Renal cortical epithelial cell (primary cell): ENCODE measurements around the gene SCN1A. TPM values are rescaled to one million over a fixed set of nuclear protein-coding genes. Genes with fewer than 3 reads are reported as not detected.
A peak's percentile ranks its signal among the peaks of the same experiment; 100 is the strongest.
"Not testable (repeated sequence)": the region's sequence is repeated elsewhere in the genome, so short reads cannot be mapped to it uniquely, and the experiment has no call there.

Experiments used
- DNase-seq: peaks from one replicate; pipeline ENCODE4 v3.0.0-alpha.2; 2011; ENCODE audit warnings: low read depth
- total RNA-seq: library from RNA; depleted of rRNA; stranded (reverse); fragments of >200 nt; gene quantifications from 2 replicates; pipeline ENCODE4 v1.2.3, GENCODE V29; 2014

SCN1A gene
- not detected in 2 replicates for total RNA-seq

DNA sequence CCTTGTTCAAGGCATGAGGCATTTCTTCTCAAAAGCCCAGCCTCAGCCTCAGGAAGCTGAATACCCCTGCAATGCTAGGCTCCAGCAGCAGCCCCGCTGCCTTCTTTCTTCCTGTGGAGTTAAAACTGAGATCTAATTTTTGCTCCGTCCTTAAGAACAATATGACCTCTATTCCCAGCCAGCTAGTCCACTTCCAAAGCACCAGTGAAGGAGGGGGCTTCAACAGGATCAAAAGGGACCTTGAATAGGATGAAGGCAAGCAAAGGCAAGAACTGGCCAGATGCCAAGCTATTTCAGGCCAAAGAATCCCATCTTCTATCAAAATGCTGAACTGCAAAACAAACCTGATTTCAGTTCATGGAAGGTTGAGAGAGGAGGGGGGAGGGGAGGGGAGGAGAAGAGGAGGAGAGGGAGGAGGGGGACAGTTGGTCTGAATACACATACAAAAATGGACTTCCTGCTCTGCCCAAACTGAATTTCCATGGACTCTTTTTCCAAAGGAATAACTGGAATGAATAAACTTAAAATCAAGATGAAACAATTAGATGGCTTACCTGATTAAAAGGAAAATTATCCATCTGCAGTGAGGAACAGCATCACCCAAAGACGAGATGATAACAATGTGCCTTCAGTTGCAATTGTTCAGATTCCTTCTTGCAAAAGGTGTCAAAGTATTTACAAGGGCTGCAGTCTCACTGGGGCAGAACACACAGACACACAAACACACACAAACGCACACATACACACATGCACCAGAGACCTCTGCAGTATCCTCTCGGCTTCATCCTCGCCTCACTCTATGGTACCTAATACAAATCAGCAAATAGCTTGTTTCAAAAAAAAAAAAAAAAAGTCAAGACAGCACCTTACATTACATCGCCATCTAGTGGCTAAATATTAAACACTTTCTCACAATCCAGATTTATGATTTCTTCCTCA lies at the start of gene SCN1A:
TSS of gene SCN1A (minus strand) at position 804 of the 939 bp plus-strand sequence. CDS start 54,399 bp downstream, outside the sequence.
- peak; percentile 60 for DNase-seq

DNA sequence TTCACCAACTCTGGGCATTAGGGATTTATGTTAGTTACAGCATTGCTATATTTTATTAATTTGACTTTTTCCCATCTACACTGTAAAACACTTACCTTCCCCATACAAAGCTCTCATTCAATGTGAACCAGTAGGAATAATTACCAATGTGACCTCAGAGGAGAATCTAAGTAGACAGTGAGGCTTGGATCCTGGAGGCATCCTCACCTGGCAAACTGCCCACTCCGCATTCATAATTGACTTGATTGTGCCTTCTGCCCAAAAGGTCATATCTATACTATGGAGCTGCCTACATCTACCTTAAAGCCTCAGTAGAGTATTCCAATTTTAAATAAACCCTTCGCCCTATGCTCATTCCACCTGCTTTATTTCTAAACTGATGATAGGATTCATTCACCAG lies 45.4 kb upstream of the SCN1A start:
- no peak for DNase-seq

DNA sequence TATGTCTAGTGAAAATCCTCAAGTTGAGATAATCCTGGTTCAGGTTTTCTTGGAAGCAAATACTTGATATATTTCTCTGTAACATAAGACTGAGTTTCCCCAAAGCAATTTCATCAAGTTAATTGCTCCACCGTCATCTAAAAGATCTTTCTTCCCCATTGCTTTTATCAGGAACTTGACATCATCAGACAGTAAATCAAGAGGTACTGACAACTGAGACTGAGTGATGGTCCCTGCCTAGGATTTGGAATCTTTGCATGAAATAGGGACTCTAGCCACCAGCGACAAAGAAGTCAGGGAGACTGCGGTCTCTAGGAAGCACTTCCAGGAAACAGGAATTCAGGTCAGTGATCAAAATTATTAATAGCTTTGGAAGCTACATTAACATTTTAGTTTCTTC lies 43.4 kb upstream of the SCN1A start:
- no peak for DNase-seq

DNA sequence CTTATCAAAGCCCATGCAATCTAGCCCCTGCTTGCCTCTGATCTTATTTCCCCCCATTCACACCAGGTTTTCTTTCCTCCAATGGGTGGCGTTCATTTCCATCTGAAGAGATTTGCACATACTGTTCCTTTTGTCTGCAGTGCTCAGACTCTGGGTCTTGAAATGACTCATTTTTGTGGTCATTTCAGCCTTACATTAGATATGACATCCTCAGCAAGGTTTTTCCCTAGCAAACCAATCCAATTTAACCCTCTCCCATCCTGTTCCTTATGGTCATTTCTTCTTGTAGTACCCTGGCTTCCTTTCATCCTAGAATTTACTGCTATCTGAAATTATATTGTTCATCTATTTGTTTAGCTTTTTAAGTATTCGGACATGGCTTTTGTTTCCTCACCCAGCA lies 42.5 kb upstream of the SCN1A start:
- peak; percentile 47 for DNase-seq

DNA sequence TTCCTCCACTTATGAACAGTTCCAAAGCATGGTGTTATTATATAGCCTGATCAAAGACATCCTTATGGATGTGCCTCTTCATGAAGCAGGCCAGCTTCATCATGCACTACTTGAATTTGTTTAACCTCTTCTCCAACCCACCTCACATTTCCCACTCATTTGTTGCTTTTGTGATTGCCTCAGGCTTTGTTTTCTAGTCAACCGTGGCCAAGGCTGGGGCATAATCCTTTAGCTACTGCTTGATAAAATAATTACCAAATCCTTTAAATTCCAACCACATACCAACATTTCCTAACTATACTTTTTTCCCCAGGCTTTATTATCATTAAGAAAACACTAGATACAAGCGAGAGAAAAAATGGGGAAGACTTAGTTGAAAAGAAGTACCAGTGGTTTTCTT lies 39.6 kb upstream of the SCN1A start:
- peak; percentile 95 for DNase-seq

DNA sequence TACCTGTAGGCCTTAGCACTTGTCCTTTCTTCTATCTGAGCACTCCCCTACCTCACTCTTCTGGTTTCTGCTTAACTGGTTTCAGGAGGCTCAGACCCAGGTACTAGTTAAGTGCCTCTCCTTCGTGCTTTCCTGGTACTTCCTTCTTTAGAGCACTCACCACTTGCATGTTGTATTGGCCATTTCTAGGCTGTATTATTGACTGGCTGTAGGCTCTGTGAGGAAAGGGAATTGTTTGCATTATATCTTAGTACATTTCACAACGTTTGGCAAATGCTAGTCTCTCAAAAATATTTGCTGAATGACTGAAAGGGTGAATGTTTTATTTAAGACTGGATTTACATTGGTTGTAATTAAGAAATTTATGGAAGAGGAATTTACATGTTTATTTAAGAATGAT lies 36.0 kb upstream of the SCN1A start:
- DNase-seq = no peak

DNA sequence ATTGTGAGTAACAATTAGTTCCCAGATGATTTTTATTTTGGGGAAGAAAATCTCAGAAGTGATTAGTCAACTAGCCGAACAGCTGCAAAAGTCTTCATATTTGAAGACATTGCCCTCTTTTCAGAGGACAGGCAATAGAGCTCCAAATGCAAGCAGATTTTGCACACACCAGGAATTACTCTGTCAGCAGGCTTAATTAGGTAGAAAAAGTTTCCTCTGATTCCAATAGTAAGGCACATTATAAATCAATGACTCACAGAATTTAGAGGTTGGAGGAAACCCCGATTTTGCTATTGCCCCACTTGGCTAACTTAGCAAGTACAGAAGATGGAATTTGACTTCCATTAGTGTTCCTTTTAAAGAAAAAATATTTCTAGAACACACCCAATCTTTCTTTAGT lies 30.7 kb upstream of the SCN1A start:
- DNase-seq = peak; percentile 36

DNA sequence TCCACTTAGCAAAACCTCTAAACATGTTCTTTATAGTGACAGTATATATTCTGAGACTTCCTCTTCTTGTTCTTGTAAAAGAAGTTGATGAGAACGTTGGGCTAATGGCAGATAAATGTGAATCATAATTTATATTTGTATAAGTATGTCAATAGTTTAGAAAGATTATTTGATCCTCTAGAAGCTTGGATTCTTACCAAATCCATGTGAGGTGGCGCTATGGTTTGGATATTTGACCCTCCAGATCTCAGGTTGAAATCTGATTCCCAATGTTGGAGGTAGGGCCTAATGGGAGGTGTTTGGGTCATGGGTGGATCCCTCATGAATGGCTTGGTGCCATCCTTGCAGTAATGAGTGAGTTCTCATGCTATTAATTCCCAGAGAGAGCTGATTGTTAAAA lies 29.8 kb upstream of the SCN1A start:
- no peak for DNase-seq

DNA sequence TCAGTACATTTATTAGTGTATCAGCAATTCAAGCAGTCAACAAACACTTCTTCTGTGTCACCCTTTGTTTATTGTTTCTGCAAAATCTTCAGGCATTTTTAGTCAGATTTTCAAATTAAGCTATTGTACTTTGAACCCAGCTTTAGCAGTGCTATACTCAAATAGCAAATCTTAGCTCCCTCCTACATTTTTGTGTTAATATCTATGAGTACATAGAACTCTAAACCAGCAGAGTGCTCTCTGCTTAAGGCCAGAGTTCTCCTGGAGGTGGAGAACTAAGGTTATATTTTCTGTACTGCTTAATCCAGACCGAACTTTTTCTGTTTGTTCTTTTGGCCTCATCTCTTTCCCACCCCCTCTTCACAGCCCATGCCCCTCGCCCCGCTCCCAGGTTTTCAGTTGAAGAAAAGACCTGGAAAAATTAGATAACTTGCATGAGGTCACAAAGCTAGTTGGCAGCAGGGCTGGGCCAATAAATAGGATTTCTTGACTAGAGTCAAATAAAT lies 29.2 kb upstream of the SCN1A start:
- DNase-seq = no peak

DNA sequence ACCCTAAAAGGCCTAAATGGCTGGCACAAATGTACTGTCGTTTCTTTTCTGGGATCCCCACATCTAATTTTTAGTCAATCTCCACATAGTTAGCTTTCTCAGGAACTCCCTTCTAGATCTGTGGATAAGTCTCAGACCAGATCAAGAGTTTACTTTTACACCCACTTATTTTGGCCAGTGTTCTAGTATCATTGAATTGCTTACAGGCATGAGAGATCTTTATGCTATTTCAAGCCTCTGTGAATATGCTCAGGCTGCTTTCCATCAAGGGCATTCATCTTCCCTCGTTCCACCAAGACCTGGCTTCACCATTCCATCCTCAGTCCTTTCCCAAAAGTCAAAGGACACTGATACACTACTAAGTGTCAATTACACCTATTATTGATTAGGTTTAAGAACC lies 27.8 kb upstream of the SCN1A start:
- DNase-seq = no peak

DNA sequence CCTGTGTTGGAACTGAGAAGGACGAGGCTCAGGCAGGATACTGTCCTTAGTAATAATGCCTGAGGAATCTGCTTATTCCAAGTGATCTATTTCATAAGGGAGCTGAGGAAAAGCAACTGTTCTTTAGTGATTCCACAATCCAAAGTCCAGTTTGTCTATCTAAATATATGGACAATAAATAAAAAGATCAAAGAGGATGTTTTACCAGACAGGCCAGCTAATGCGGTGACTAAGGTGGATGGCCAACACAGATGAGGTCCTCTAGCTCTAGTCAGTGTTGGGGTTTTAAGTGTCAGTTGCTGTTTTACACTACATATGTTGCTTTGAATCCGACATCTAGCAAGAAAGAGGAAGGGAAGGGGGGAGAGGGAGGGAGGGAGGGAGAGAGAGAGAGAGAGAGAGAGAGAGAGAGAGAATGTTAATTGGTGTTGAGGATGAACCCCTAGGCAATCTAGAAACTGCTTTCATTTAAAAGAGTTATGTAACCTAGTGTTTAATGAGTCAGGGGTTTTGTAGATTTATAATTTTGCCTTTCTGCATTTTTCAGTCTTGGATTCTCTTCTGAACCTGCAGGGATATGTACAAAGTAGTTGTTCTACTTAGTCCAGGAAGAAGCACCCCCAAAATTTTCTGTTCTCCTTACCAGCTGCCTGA lies 27.0 kb upstream of the SCN1A start:
- DNase-seq = no peak

DNA sequence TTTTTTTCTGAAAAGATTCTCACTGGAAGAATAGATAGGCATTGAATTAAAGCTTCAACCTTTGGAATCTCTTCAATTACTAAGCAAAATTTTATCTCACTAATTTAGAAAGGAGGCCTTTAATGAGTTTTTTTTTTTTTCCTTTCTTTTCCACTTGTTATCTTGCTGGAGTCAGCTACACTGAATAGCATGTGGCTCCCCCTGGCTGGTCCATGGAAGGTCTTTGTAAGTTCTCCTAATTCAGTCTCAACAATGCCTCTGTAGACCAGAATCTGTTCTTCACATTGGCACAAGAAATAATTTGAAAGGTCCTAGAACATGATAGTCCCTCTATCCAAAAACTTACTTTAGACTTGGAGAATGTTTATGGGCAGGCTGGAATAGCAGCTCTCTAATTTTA lies 24.2 kb upstream of the SCN1A start:
- no peak for DNase-seq

DNA sequence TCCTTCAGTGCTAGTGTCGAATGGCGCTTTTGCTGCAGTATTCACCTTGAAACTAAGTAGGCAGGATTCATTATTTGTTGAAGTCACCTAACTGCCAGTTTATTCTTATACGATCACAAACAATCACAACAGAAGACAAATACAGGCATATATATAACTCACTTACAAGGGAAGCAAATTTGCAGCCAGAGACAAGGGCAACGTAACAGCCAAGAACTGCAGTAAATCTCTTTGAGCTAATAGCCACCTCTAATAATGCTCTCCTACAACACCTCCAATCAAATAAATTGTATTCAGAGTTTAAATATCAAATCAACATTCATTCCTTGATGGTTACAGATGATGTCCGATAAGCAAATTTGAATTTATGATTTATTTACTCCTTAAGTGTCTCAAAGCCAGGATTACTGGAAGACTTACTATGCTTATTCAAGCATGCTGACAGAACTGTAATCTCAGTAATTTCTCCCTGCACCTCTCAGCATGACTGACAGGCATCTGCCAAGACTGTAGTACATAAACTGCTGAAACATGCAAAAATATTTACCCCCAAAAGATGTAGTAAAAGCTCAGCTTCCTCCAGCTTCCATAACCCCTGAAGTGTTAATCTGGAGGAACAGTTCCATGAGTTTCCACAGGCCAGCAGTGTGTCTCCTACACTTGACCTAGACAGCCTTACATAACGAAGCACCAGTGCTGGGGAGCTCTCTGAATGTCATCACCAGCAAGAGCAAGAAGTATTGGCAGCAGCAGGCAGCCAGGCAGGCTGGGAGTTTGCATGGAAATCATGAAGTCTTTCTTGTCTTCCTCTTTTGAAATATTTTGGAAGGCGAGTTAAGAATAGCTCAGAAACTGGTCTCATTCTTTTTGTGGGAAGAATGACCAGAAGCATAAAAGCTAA lies 20.9 kb upstream of the SCN1A start:
- no peak for DNase-seq

DNA sequence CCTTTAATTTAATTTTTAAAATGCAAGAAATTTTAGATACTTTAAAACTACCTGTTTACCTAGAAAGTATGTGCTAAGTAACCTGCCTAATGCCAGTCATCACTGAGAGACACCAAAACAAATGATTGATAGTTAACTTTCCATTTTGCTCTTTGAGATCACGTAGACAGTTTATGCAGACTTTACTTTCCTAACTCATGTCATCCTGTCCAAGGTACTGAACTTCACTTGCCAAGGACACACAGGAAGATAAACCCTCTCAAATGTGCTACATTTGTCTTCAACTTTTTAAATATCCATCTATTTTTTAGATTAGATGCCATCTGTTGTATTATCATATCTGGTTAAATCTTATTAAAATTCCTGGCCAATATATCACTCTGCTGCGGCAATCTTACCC lies 20.1 kb upstream of the SCN1A start:
- DNase-seq = no peak

DNA sequence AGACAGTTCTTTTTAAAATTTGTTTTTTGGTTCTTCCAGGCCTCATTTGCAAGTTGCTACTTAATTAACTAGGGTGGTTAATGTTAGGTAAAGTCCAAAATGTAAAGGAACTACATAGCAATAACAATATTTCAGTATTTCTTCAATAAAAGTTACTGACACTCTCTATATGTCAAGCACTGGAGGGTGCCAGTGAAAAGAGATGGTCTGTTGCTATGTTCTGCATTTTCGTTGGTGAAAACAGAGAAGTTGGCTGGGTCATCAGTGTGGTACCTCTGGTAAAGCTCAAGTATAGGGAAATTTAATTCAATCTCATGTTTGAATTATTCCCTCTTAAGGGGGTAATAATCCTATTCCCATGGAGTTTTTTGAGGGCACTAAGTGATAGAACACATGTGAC lies 16.3 kb upstream of the SCN1A start:
- no peak for DNase-seq

DNA sequence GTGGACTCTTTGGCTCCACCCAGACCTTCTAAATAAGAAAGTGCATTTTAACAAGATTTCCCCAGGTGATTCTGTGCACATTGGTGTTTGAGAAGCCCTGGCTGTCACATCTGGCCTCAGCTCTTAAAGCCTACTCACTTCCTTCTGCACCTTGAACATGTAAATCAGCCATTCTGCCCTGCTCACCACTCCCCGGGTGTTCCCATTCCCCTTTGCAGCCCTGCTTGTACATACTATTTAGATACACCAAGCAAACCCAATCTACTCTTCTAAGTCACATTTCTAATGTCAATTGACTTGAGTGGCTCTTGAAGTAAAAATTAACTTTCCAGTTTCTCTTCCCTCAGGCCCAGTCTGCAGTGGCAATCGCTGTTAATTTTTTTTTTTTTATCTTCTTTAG lies 13.1 kb upstream of the SCN1A start:
- no peak for DNase-seq

DNA sequence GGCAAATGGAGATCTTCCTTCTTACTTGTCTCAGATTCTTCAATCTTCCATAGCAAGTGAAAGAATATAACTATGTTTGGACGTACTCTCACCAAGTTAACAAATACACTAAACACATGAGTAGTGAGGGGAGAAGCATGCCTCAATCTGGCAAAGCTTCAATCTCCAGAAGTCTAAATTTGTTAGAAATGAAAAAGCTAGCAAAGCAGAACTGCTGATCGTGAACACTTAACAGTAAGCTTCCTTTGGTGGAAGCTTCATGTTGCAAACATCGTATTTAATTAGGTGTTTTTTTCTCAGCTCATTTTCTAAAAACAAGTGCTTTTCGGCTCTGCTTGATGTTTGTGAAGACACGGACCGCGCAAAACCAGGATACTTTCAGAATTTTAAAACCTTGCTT lies 12.7 kb upstream of the SCN1A start:
- DNase-seq = no peak

DNA sequence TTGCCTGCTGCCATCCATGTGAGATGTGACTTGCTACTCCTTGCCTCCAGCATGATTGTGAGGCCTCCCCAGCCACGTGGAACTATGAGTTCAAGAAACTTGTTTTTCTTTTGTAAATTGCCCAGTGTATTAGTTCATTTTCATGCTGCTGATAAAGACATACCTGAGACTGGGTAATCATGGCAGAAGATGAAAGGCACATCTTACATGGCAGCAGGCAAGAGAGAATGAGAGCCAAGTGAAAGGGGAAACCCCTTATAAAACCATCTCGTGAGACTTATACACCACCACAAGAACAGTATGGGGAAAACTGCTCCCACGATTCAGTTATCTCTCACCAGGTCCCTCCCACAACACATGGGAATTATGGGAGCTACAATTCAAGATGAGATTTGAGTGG lies 11.7 kb upstream of the SCN1A start:
- not testable (repeated sequence) for DNase-seq

DNA sequence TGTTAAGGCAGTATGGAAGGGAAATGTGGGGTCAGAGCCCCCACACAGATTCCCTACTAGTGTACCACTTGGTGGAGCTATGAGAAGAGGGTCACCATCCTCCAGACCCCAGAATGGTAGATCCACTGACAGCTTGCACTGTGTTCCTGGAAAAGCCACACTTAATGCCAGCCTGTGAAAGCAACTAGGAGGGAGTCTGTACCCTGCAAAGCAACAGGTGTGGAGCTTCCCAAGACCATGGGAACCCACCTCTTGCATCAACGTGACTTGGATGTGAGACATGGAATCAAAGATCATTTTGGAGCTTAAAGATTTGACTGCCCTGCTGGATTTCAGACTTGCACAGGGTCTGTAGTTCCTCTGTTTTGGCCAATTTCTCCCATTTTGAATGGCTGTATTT lies 10.8 kb upstream of the SCN1A start:
- no peak for DNase-seq

DNA sequence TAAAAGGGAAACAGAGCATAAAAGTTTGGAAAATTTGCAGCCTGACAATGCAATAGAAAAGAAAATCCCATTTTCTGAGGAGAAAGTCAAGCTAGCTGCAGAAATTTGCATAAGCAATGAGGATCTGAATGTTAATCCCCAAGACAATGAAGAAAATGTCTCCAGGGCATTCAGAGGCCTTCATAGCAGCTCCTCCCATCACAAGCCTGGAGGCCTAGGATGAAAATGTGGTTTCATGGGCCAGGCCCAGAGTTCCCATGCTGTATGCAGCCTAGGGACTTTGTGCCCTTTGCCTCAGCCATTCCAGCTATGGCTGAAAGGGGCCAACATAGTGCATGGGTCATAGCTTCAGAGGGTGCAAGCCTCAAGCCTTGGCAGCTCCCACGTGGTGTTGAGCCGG lies 10.3 kb upstream of the SCN1A start:
- no peak for DNase-seq

DNA sequence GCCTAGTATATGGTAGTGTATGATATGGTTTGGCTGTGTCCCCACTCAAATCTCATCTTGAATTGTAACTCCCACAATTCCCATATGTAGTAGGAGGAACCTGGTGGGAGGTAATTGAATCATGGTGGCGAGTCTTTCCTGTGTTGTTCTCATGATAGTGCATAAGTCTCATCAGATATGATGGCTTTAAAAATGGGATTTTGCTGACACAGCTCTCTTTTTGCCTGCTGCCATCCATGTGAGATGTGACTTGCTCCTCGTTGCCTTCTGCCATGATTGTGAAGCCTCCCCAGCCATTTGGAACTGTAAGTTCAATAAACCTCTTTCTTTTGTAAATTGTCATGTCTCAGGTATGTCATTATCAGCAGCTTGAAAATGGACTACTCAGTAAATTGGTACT lies 9.5 kb upstream of the SCN1A start:
- DNase-seq = no peak

DNA sequence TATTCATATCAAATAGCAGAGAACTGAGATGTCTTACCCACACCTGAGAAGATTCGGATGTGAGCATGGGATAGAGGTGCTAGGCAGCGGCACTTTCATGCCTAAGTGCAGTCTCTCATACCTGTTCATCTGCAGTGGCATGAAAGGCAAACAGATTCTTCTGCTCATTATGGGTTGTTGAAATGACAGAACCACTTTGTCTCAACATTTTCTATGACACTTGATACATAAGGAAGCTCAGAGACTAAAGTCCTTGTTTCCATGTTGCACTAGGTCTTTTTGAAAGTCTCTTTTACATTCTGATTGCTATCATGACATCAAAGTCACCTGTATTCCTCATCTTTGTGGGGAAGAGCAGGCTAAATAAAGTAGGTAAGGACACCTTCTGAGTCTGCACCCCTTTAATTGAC lies 8.0 kb upstream of the SCN1A start:
- DNase-seq = no peak
